Colonic mucosa (tissue), 4 donors: ENCODE measurements around the gene ZSCAN12. TPM values are rescaled to one million over a fixed set of nuclear protein-coding genes. Genes with fewer than 3 reads are reported as not detected.
A peak's percentile ranks its signal among the peaks of the same experiment; 100 is the strongest.

Experiments used
- DNase-seq: peaks from one replicate; pipeline ENCODE4 v3.0.0-alpha.2; 2020
- H3K27ac ChIP-seq: fragments of 200-600 bp; one replicate; pipeline ENCODE4 v1.8.0; 2021
- H3K27me3 ChIP-seq: fragments of 200-600 bp; one replicate; pipeline ENCODE4 v1.8.0; 2021
- H3K36me3 ChIP-seq: fragments of 200-600 bp; one replicate; pipeline ENCODE4 v1.8.0; 2021
- H3K4me1 ChIP-seq: fragments of 200-600 bp; one replicate; pipeline ENCODE4 v1.8.0; 2021; ENCODE audit warnings: mild to moderate bottlenecking
- H3K4me3 ChIP-seq: fragments of 200-600 bp; one replicate; pipeline ENCODE4 v1.8.0; 2021
- H3K9ac ChIP-seq, 2 donors: one replicate each; pipeline ENCODE4 v1.7.0; 2013; ENCODE audit warnings: control low read depth in 2 of 2, low read depth in 2 of 2, low read length in 2 of 2
- H3K9me3 ChIP-seq: fragments of 200-600 bp; one replicate; pipeline ENCODE4 v1.8.0; 2021
- intact Hi-C: fragments of 100-400 bp; cut with DNase I; formaldehyde crosslinking; loops from one replicate; pipeline ENCODE4 v1.14.1; 2022
- total RNA-seq, 2 donors: library from RNA; stranded (reverse); fragmentation: NEBNext Ultra II Directional in 1 of 2; extraction: Animal tissue kit (Norgen Biotek cat#: 25700) in 1 of 2; gene quantifications; one replicate each; pipeline ENCODE4 v1.2.1, GENCODE V29; 2021
- TF ChIP-seq, protein P1 (sequence below): fragments of 200-600 bp; IDR thresholded peaks from one replicate; pipeline ENCODE4 v1.8.0; 2022; ENCODE audit warnings: antibody characterized with exemption, mild to moderate bottlenecking
- donor health status: healthy.
- donor health status: DM: no; HTN: no; CAD: no.
- donor health status: DM: no; HTN: no; CAD: no.

Gene ZSCAN12
- total RNA-seq, 2 donors from 2014 or later = 4.5 to 4.9 TPM

- H3K27ac ChIP-seq = peak within 1 kb of the TSS; percentile 97
- H3K27me3 ChIP-seq = no peaks in the 10 kb centered on the region
- peak; percentile 97 for DNase-seq
- no peaks in the 10 kb centered on the region for H3K9me3 ChIP-seq
- H3K9ac ChIP-seq = peak within 1 kb of the TSS; percentile 88 to 98
- no peaks in the 10 kb centered on the region for H3K36me3 ChIP-seq
- TF ChIP-seq, protein P1, sequence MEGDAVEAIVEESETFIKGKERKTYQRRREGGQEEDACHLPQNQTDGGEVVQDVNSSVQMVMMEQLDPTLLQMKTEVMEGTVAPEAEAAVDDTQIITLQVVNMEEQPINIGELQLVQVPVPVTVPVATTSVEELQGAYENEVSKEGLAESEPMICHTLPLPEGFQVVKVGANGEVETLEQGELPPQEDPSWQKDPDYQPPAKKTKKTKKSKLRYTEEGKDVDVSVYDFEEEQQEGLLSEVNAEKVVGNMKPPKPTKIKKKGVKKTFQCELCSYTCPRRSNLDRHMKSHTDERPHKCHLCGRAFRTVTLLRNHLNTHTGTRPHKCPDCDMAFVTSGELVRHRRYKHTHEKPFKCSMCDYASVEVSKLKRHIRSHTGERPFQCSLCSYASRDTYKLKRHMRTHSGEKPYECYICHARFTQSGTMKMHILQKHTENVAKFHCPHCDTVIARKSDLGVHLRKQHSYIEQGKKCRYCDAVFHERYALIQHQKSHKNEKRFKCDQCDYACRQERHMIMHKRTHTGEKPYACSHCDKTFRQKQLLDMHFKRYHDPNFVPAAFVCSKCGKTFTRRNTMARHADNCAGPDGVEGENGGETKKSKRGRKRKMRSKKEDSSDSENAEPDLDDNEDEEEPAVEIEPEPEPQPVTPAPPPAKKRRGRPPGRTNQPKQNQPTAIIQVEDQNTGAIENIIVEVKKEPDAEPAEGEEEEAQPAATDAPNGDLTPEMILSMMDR = no peak
- no peaks in the 10 kb centered on the region for H3K4me1 ChIP-seq
- H3K4me3 ChIP-seq = peak within 1 kb of the TSS; percentile 64
- intact Hi-C loops = no loop called here
Measured at GRCh38 chr6:28335564-28336283, 63.8 kb downstream of the ZSCAN12 start, which contains the start of gene ZSCAN31. Gene ZSCAN31 (minus strand): TSS chr6:28336148. CDS start chr6:28329683, 6,465 bp downstream.

- TF ChIP-seq, protein P1 = no peak
- peak; percentile 31 for DNase-seq
- peak overlapping the region; percentile 97 for H3K27ac ChIP-seq
- H3K4me3 ChIP-seq = peak overlapping the region; percentile 64
- no peaks in the 10 kb centered on the region for H3K9me3 ChIP-seq
- no peaks in the 10 kb centered on the region for H3K4me1 ChIP-seq
- H3K36me3 ChIP-seq = no peaks in the 10 kb centered on the region
- intact Hi-C loops = no loop called here
- H3K9ac ChIP-seq = peak overlapping the region; percentile 26 to 98
- H3K27me3 ChIP-seq = no peaks in the 10 kb centered on the region
Measured at GRCh38 chr6:28335040-28335563, 64.4 kb downstream of the ZSCAN12 start.

DNA sequence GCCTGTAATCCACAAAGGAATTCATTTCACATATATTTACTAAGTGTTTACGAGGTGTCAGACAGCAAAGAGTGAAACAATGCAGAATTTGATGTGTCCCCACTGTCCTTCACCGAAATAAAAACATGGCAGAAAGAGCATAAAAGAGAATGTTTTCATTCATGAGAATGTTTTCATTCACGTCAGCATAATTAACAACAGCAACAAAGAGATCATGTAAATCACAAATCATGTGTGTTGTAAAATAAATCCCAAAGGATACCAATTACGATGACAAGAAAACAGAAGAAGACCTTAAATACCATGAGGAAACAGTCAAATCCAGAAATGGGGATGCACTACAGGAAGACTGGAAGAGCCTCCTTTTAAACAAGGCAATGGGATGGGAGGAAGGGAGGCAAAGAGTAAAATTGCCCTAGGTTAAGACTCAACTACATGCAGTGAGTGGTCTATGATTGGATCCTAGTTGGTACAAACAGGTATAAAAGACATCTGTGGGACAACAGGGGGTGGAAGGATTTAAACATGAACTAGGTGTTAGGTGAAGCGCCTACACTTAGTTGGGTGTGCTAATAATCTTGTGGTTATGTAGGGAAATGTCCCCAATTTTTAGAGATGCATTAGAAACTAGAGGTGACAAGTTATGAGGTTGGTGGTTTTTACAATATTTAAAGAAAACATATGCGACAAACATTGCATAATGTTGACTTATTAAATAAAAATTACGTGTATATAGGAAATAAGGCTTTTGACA lies 65.1 kb downstream of the ZSCAN12 start:
- H3K4me3 ChIP-seq = no peak overlapping the region
- DNase-seq = no peak
- no peaks in the 10 kb centered on the region for H3K27me3 ChIP-seq
- peak overlapping the region; percentile 97 for H3K27ac ChIP-seq
- peak overlapping the region in 1 of 2 donors; percentile 98 for H3K9ac ChIP-seq
- intact Hi-C loops = loop anchor here (5.0 kb wide), 1 partner anchor 72 kb away; no protein-coding TSS in a partner anchor
- H3K36me3 ChIP-seq = no peaks in the 10 kb centered on the region
- TF ChIP-seq, protein P1 = no peak
- H3K9me3 ChIP-seq = no peaks in the 10 kb centered on the region
- no peaks in the 10 kb centered on the region for H3K4me1 ChIP-seq

- no peaks in the 10 kb centered on the region for H3K4me1 ChIP-seq
- H3K36me3 ChIP-seq = no peaks in the 10 kb centered on the region
- H3K27me3 ChIP-seq = no peaks in the 10 kb centered on the region
- intact Hi-C loops = loop anchor here (5.0 kb wide), 1 partner anchor 71 kb away; no protein-coding TSS in a partner anchor
- H3K9me3 ChIP-seq = no peaks in the 10 kb centered on the region
- no peak for DNase-seq
- H3K27ac ChIP-seq = no peak overlapping the region
- TF ChIP-seq, protein P1 = no peak
- no peak overlapping the region for H3K9ac ChIP-seq
- no peak overlapping the region for H3K4me3 ChIP-seq
Measured at GRCh38 chr6:28333599-28334018, 65.9 kb downstream of the ZSCAN12 start.

DNA sequence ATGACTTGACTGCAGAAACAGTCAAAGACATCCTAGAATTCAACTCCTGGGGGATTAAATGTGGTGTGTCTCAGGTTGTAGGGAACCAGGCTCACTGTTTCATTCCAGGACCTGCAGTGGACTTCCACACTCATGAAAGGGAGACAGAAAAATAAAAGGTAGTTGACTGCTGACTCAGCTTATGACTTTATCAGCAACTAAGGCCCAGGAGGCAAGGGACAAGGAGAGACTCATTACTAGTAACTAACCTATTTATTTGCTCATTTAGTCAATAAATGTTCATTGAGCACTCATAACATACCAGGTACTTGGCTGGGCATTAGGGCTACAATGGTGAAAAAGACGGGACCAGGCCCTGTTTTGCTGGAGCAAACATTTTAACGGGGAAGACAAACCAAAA lies 66.5 kb downstream of the ZSCAN12 start:
- H3K4me3 ChIP-seq = no peak overlapping the region
- H3K9ac ChIP-seq = no peak overlapping the region
- no peaks in the 10 kb centered on the region for H3K36me3 ChIP-seq
- no peak for DNase-seq
- H3K27me3 ChIP-seq = no peaks in the 10 kb centered on the region
- intact Hi-C loops = loop anchor here (5.0 kb wide), 1 partner anchor 71 kb away; no protein-coding TSS in a partner anchor
- no peaks in the 10 kb centered on the region for H3K4me1 ChIP-seq
- H3K9me3 ChIP-seq = no peaks in the 10 kb centered on the region
- no peak overlapping the region for H3K27ac ChIP-seq
- TF ChIP-seq, protein P1 = no peak
